ENCODE measurements around the gene DMRT1.

DMRT1 gene

GRCh38 chr9:922171-922570 lies 80.7 kb downstream of the DMRT1 start:
- Histone ChIP-seq H3K27ac (ENCODE audit: poor library complexity, severe bottlenecking) (no peak overlapping the region), H3K4me3 (ENCODE audit: severe bottlenecking) (no peak overlapping the region), H3K4me1 (ENCODE audit: insufficient read depth, poor library complexity, severe bottlenecking) (no peaks in the 10 kb centered on the region), H3K36me3 (ENCODE audit: low read depth) (no peaks in the 10 kb centered on the region), H3K9me3 (ENCODE audit: severe bottlenecking) (no peaks in the 10 kb centered on the region), H3K27me3 (ENCODE audit: insufficient read depth, poor library complexity, severe bottlenecking) (peaks cover 24% of the 10 kb centered on the region)
- no peak for ATAC-seq (ENCODE audit: low read depth)
- DNase-seq (ENCODE audit: low spot score) = no peak
- no peak for TF ChIP-seq CTCF (IDR thresholded peaks at IDR 0.05; ENCODE audit: poor library complexity, severe bottlenecking)

- no peaks in the 10 kb centered on the region for H3K9me3 ChIP-seq (ENCODE audit: severe bottlenecking)
- TF ChIP-seq CTCF (IDR thresholded peaks at IDR 0.05; ENCODE audit: poor library complexity, severe bottlenecking) = no peak
- DNase-seq (ENCODE audit: low spot score) = no peak
- ATAC-seq (ENCODE audit: low read depth) = no peak
- H3K27me3 ChIP-seq (ENCODE audit: insufficient read depth, poor library complexity, severe bottlenecking) = peaks cover 18% of the 10 kb centered on the region
- no peaks in the 10 kb centered on the region for H3K4me1 ChIP-seq (ENCODE audit: insufficient read depth, poor library complexity, severe bottlenecking)
- H3K36me3 ChIP-seq (ENCODE audit: low read depth) = no peaks in the 10 kb centered on the region
- H3K27ac ChIP-seq (ENCODE audit: poor library complexity, severe bottlenecking) = no peak overlapping the region
- no peak overlapping the region for H3K4me3 ChIP-seq (ENCODE audit: severe bottlenecking)
These were observed 81.2 kb downstream of the DMRT1 start for GRCh38 chr9:922731-923130.

- Histone ChIP-seq H3K4me1 (ENCODE audit: insufficient read depth, poor library complexity, severe bottlenecking) (no peaks in the 10 kb centered on the region), H3K4me3 (ENCODE audit: severe bottlenecking) (no peak overlapping the region), H3K27me3 (ENCODE audit: insufficient read depth, poor library complexity, severe bottlenecking) (peaks cover 3% of the 10 kb centered on the region), H3K36me3 (ENCODE audit: low read depth) (no peaks in the 10 kb centered on the region), H3K9me3 (ENCODE audit: severe bottlenecking) (no peaks in the 10 kb centered on the region), H3K27ac (ENCODE audit: poor library complexity, severe bottlenecking) (no peak overlapping the region)
- no peak for TF ChIP-seq CTCF (IDR thresholded peaks at IDR 0.05; ENCODE audit: poor library complexity, severe bottlenecking)
- no peak for ATAC-seq (ENCODE audit: low read depth)
- no peak for DNase-seq (ENCODE audit: low spot score)
These were observed 85.5 kb downstream of the DMRT1 start for GRCh38 chr9:926976-927375.

- Histone ChIP-seq H3K36me3 (ENCODE audit: low read depth) (no peaks in the 10 kb centered on the region), H3K27ac (ENCODE audit: poor library complexity, severe bottlenecking) (no peak overlapping the region), H3K9me3 (ENCODE audit: severe bottlenecking) (no peaks in the 10 kb centered on the region), H3K4me3 (ENCODE audit: severe bottlenecking) (no peak overlapping the region), H3K4me1 (ENCODE audit: insufficient read depth, poor library complexity, severe bottlenecking) (no peaks in the 10 kb centered on the region), H3K27me3 (ENCODE audit: insufficient read depth, poor library complexity, severe bottlenecking) (peaks cover 6% of the 10 kb centered on the region)
- peak; percentile 56 for TF ChIP-seq CTCF (IDR thresholded peaks at IDR 0.05; ENCODE audit: poor library complexity, severe bottlenecking)
- DNase-seq (ENCODE audit: low spot score) = no peak
- ATAC-seq (ENCODE audit: low read depth) = no peak; the same call in 2 of the 3 replicates
These were observed 87.0 kb downstream of the DMRT1 start for GRCh38 chr9:928363-929042.

GRCh38 chr9:929719-930118 lies 88.2 kb downstream of the DMRT1 start:
- Histone ChIP-seq H3K9me3 (ENCODE audit: severe bottlenecking) (no peaks in the 10 kb centered on the region), H3K36me3 (ENCODE audit: low read depth) (no peaks in the 10 kb centered on the region), H3K27ac (ENCODE audit: poor library complexity, severe bottlenecking) (no peak overlapping the region), H3K4me1 (ENCODE audit: insufficient read depth, poor library complexity, severe bottlenecking) (no peaks in the 10 kb centered on the region), H3K4me3 (ENCODE audit: severe bottlenecking) (no peak overlapping the region), H3K27me3 (ENCODE audit: insufficient read depth, poor library complexity, severe bottlenecking) (peaks cover 9% of the 10 kb centered on the region)
- TF ChIP-seq CTCF (IDR thresholded peaks at IDR 0.05; ENCODE audit: poor library complexity, severe bottlenecking) = no peak
- ATAC-seq (ENCODE audit: low read depth) (no peak), DNase-seq (ENCODE audit: low spot score) (no peak)
